ENCODE data around the gene ERG28.

GRCh38 chr14:75697918-75698317 is 37.2 kb upstream of the ERG28 start:
- no peak for TF ChIP-seq POLR2A (IDR thresholded peaks at IDR 0.05)
- no peak for TF ChIP-seq CTCF (IDR thresholded peaks at IDR 0.05)

Measured in uterus (tissue), 2 donors.